Fibroblast of pulmonary artery (primary cell): Measurements from ENCODE around the gene RRBP1.

Source experiments
- DNase-seq: peaks from one replicate; pipeline ENCODE4 v3.0.0-alpha.2; 2010; ENCODE audit warnings: low read depth
- H3K4me3 ChIP-seq: replicated peaks from 2 replicates; pipeline ENCODE4 v1.5.1; 2011; ENCODE audit warnings: low read depth, mild to moderate bottlenecking, control low read depth, low read length, moderate library complexity
- TF ChIP-seq, protein P1 (sequence below): IDR thresholded peaks from 2 replicates; pipeline ENCODE4 v1.5.1; 2011; ENCODE audit warnings: mild to moderate bottlenecking, control low read depth, low read length, inconsistent platforms; ENCODE audit errors: missing control alignments

The RRBP1 gene

DNA sequence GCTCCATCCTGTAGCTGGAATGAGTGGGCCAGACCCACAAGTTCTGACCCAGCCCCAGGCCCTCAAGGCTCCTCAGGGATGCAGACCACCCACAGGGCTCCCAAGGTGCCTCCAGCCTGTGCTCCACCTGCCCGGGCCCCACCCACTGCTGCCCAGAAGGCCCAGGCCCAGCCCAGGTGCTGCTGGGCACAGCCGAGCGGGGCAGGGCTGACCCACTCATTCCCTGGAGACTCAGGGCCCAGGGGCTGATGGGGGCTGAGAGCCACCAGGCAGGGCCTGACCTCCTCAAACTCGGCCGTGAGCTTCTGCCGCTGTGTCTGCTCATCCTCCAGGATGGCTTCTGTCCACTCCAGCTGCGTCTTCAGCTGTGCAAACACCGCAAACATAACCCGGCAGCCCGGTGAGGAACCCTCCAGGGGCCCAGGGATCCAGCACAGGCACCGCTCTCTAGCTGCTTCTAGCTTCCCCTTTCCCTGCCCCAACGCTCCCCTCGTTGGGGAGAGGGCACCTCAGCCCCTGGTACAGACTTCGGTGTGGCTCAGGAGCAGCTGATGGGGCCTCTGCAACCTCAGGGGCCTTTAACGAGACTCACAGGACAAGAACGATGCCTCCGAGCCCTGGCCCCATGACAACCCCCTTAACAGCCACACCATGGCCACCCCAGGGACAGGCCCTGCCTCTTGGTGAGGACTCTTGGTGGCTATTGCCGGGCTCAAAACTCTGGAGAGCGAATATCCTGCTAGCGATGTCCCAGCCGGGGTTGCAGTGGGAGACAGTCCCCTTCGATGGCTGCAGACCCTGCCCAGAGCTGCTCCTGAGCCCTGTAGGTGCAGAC is 66.2 kb downstream of the RRBP1 start:
- no peak for DNase-seq
- no peak overlapping the region for H3K4me3 ChIP-seq
- TF ChIP-seq, protein P1, sequence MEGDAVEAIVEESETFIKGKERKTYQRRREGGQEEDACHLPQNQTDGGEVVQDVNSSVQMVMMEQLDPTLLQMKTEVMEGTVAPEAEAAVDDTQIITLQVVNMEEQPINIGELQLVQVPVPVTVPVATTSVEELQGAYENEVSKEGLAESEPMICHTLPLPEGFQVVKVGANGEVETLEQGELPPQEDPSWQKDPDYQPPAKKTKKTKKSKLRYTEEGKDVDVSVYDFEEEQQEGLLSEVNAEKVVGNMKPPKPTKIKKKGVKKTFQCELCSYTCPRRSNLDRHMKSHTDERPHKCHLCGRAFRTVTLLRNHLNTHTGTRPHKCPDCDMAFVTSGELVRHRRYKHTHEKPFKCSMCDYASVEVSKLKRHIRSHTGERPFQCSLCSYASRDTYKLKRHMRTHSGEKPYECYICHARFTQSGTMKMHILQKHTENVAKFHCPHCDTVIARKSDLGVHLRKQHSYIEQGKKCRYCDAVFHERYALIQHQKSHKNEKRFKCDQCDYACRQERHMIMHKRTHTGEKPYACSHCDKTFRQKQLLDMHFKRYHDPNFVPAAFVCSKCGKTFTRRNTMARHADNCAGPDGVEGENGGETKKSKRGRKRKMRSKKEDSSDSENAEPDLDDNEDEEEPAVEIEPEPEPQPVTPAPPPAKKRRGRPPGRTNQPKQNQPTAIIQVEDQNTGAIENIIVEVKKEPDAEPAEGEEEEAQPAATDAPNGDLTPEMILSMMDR = no peak

DNA sequence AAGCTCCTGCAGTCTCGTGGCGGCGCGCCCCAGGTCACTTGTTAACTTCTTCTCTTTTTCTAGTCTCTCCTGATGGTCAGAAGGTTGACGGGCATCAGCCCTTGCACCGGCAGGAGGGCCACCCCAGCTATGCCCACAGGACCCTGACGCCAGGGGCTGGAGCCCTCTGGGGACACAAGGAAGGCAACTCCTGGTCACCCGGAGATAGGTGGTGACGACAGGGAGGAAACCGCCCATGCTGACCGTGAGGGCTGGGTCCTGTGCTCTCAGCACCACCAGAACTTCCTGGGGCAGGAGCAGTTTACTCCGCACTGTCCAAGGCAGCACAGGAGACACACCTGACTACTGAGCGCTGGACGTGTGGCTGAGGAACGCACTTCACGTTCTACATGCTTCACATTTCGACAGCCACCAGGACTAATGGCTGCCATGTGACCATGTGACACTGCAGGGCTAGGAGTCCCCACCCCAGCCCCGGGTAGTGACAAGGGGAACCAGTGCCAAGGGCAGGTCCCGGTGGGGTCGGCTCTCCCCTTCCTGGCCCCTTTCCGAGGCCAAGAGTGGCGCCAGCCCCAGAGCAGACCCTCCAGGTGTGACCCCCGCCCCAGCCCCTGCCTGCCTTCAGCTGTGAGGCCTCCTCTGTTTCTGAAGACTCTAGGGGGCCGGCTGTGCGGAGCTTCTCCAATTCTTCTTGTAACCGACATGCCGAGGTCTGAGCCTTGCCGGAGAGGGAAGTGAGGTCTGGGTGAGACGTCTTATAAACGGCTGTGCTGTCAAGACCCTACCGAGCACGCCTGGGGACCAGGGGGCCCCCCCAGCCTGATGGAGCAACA is 67.0 kb downstream of the RRBP1 start:
- DNase-seq = no peak
- TF ChIP-seq, protein P1 = no peak
- H3K4me3 ChIP-seq = no peak overlapping the region

DNA sequence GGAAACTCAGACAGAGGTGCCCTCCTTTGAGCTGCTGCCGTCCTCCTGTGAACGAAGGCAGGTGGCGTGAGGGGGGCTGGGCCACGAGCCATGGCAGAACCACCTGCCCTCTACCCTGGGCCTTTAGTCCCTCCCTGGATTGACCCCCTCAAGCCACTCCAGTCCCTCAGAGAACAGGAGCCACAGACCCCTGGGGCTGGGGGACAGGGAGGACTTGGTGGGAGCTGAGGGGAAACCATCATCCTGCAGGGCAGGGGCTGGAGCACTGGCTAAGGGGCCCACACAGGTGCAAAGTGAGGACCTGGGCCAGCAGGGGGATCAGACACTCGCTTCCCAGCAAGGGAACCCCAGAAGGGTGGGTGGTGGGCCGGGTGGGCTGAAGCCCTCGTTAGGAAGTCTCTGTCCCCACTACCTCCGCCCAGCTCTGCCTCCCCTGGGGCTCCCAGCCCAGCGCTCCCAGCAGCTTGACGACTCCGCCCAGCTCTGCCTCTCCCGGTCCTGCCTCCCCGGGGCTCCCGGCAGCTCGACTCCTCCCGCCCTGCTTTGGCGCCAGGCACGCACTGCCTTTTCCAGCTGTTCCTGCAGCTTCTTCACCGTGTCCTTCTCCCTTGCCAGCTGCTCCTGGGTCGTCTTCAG is 67.7 kb downstream of the RRBP1 start:
- peak; percentile 39 for DNase-seq

DNA sequence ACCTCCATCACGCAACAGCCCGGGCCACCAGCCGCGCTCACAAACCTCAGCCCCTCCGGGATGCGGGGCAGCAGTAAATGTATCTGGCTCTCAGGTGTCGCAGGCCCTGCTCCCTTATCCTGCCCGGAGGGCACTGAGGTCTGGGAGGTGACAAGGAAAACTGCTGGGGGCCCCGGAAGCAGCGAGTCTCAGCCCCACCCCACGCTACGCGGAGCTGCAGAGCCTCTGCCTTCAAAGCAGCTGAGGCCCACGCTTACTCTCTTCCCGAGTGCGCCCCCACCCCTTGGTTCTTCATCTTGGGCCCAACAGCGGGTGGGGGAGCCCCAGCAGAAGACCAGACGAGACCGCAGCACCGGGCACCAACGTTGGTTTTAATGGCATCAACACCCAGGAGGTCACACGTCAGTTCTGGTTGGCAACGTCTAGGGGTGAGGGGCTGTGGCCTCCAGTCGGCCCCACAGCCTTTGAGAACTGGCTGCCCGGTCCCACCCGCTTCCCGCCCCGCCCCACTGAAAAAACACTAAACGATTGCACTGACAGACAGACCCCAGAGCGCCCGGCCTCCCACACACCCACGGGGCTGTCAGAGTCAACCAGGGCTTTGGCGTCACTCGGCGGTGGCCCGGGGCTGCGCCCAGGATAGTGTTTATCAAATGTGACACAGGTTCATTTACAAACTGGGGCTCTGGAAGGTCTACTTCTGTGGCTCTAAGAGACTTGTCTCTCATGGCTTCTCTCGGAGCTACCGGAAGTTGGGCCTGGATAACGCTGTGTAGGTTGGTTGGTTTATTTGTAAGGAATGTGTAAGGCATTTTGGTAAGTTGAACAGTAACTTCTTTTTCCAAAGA is 68.5 kb downstream of the RRBP1 start:
- DNase-seq = no peak
- TF ChIP-seq, protein P1 = no peak
- no peak overlapping the region for H3K4me3 ChIP-seq

More for the DNA sequence above, 67.7 kb downstream of the RRBP1 start:
- no peak overlapping the region for H3K4me3 ChIP-seq
- TF ChIP-seq, protein P1 = no peak

DNA sequence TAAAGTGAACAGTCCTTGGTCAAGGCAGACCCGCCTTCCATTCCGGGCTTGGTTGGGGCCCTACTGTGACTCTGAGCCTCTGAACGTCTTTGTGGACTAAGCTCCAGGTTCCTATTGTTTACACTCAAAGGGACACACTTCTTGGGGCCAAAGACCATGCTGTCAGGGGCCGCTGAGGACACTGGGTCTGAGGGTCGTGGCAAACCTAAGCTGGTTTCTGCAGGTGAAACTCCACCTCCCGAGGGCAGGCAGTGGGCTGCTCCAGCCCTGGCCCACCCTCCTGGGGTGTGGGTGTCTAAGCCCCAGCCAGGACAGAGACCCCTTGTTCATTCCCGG is 69.1 kb downstream of the RRBP1 start:
- TF ChIP-seq, protein P1 = no peak
- no peak overlapping the region for H3K4me3 ChIP-seq
- no peak for DNase-seq

DNA sequence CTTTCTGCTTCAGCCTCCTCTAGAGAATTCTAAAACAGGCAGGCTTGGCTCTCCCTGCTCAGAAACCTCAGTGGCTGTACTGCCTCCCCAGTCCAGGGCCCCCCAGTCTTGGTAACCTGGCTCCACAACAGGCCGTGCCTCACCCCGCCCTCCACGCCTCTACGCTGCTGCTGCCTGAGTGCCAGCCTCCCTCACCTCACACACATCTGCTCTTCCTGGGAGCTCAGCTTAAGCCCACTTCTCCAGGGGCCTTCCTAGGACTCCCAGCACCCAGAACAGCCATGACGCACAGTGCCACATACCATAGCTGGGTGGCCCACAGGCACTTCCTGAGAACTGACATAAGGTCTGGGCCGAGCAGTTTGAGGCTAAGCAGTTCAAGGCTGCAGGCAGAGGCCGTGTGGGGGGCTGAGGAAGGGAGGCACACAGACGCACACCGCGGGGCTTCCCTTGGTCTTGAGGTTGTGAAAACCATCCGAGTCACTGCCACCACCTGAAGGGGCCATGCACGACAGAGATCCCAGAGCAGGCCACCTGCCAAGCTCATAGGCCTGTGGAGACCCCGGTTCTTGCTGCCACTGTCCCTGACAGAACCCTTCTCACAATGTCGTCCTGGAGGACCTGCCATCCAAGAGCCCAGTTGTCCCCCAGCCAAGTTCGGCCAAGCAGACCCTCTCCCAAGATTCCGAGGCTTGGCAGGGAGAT is 69.6 kb downstream of the RRBP1 start:
- TF ChIP-seq, protein P1 = no peak
- peak; percentile 81 for DNase-seq
- H3K4me3 ChIP-seq = no peak overlapping the region
